ENCODE results near the gene UGT1A6.

GRCh38 chr2:233772583-233772982 is 79.9 kb downstream of the UGT1A6 start:
- TF ChIP-seq ERF (CRISPR knock-in tag; IDR thresholded peaks at IDR 0.05), result no peak
- TF ChIP-seq RELA (CRISPR knock-in tag; IDR thresholded peaks at IDR 0.05), result no peak
- TF ChIP-seq MTF1 (CRISPR knock-in tag; IDR thresholded peaks at IDR 0.05), result no peak
- TF ChIP-seq ZNF589 (CRISPR knock-in tag; conservative IDR thresholded peaks at IDR 0.05), result no peak
- no peak for TF ChIP-seq SP2 (CRISPR knock-in tag; IDR thresholded peaks at IDR 0.05)
- TF ChIP-seq TARDBP (CRISPR knock-in tag; IDR thresholded peaks at IDR 0.05), result no peak
- TF ChIP-seq BHLHE40 (IDR thresholded peaks at IDR 0.05; ENCODE audit: low read length), result no peak

All from HepG2 (cell line).